HG02623 (cell line): ENCODE data around the gene CD274.
"Not testable (repeated sequence)": the region's sequence is repeated elsewhere in the genome, so short reads cannot be mapped to it uniquely, and the experiment has no call there.

Source experiments
- ATAC-seq: cut with Tn5 transposase; IDR thresholded peaks from one replicate; pipeline ENCODE4 v1.9.1; 2021; ENCODE audit warnings: moderate library complexity; ENCODE audit not compliant: unreplicated experiment

Gene CD274

GRCh38 chr9:5460157-5460556 is 9.8 kb downstream of the CD274 start:
- ATAC-seq: no peak

GRCh38 chr9:5464831-5465330 is 14.5 kb downstream of the CD274 start:
- not testable (repeated sequence) for ATAC-seq

- no peak for ATAC-seq
Observed at GRCh38 chr9:5466005-5466404, 15.7 kb downstream of the CD274 start.

GRCh38 chr9:5466766-5467165 is 16.4 kb downstream of the CD274 start:
- ATAC-seq: no peak

DNA sequence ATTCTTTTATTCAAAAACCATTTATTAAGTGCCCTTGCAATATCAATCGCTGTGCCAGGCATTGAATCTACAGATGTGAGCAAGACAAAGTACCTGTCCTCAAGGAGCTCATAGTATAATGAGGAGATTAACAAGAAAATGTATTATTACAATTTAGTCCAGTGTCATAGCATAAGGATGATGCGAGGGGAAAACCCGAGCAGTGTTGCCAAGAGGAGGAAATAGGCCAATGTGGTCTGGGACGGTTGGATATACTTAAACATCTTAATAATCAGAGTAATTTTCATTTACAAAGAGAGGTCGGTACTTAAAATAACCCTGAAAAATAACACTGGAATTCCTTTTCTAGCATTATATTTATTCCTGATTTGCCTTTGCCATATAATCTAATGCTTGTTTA is 18.5 kb downstream of the CD274 start:
- no peak for ATAC-seq

DNA sequence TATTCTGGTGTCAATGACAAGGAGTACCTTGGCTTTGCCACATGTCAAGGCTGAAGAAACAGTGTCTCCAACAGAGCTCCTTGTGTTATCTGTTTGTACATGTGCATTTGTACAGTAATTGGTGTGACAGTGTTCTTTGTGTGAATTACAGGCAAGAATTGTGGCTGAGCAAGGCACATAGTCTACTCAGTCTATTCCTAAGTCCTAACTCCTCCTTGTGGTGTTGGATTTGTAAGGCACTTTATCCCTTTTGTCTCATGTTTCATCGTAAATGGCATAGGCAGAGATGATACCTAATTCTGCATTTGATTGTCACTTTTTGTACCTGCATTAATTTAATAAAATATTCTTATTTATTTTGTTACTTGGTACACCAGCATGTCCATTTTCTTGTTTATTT is 19.8 kb downstream of the CD274 start:
- ATAC-seq: no peak

DNA sequence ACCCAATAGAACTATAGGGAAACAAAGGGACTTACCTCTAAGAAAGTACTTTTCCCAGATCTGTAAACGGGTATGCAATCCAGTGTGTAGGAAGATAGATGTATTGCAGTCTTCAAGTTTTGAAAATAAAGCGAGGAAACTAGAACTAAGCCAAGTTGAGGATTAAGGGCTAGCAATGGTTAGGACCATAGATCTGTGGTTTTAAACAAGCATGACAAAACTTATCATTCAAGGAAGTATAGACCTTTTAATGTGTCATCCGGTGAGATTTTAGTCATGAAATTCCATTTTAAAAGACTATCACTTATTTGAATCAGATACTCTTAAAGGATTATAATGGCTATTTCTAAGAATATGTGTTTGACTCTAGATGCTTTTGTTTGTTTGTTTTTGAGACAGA is 20.5 kb downstream of the CD274 start:
- no peak for ATAC-seq

- not testable (repeated sequence) for ATAC-seq
Observed at GRCh38 chr9:5475611-5476010, 25.3 kb downstream of the CD274 start.

GRCh38 chr9:5478206-5478605 is 27.9 kb downstream of the CD274 start:
- no peak for ATAC-seq

- no peak for ATAC-seq
Observed at GRCh38 chr9:5479994-5480694, 29.8 kb downstream of the CD274 start.

GRCh38 chr9:5480919-5481318 is 30.6 kb downstream of the CD274 start:
- ATAC-seq: no peak

DNA sequence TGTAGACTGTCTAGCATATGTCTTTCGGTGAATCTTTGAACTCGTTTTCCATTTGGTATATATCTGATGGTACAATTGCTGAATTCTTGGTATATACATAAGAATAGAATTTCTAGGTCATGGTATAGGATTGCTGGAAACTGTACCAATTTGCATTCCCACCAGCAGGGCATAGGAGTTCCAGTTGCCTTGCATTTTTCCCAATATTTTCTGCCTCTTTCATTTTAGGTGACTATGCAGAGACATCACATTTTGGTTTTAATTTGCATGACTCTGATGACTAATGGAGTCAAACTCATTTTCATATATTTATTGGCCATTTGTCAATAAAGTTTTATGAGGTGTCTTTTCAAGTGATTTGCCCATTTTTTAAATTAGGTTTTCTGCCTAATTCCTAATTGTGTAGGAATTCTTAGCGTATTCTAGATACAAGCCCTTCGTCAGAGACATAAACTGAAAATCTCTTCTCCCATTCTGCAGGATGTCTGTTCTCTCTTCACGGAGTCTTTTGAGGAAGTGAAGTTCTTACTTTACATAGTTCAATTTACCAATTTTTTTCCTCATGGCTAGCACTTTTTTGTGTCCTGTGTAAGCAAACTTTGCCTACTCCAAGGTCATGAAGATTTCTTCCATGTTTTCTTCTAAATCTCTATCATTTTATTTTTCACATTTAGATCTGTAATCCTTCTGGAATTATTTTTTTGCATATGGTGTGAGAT is 31.1 kb downstream of the CD274 start:
- ATAC-seq: no peak

DNA sequence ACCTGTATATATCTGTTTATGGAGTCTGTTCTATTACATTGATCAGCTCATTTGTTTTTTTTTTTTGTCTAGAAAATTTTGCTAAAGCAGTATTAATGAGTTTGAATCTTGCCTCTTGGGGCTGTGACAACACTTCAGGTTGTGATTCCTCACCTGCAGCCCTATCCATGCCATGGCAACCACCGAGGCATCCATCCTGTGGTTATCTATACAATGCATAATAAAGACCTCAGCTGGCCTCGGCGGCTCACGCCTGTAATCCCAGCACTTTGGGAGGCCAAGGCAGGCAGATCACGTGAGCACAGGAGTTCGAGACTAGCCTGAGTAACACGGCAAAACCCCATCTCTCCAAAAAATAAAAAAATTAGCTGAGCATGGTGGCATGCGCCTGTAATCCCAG is 31.9 kb downstream of the CD274 start:
- no peak for ATAC-seq

DNA sequence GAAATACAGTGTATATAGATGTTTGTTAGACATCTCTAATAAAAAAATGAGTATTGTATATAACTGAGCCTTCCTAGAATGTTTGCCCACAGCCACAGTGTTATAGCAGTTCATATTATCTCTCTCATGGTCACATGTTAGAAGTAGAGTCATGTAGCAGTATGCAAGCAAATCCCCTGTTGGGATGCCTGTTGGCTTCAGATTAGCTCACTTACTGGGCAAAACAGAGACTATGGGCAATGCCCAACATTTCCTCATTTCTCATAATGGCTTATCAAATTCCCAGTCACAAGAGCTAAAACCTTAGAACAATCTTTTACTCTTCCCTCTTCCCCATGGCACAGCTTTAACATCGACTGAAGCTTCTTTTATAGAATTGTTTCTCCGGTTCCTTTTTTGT is 33.0 kb downstream of the CD274 start:
- ATAC-seq: no peak

- no peak for ATAC-seq
Observed at GRCh38 chr9:5485378-5486085, 35.2 kb downstream of the CD274 start.

DNA sequence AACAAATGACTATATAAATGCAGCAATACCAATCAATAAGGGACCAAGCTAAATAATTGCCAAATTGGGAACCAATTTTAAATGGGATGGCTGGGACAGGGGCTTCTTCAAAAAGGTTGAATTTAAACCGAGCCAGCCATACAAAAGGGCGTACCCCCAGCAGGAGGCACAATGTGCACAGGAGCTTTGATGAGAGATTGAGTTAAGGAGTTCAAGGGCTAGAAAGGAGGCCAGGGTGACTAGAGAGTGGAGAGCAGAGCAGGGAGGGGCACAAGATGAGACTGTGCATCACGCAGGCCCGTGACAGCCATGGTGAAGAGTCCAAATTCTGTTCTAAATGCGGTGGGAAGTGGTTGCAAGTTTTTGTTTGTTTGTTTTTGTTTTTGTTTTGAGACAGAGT is 36.6 kb downstream of the CD274 start:
- no peak for ATAC-seq

DNA sequence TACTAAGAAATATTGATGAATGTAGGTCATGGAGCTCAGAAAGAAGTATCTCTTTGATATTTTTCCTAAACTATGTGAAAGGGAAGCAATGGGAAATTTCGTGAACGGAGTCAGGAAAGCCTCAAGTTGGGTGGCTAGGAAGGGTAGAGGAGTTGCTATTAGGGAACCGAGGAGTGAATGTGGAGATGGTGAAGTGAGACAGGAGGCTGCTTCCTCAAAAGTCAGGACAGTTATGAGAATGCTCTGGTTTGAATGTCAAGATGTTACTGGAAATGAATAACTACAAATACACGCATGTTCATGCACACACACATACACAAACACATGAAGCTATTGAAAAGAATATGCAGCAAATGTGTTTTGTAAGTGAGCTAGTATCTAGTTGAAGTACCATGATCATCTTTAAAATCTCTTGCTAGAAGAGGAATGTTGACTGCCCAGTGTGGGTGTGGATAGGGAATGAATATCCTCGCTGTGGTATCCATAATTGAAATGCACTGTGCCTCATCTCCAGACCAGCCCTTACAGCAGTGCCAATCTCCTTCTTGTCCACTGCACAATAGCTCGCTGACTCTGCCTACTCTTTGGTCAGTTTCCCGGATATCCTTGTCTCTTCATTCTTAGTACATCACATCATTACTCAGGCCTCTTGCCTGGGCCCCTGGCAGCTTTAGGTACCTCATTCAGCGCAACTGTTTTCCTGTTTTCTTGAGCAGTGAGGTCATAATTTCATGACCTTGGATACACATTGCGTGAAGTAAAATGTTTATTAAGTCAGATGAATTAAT is 38.1 kb downstream of the CD274 start:
- no peak for ATAC-seq

DNA sequence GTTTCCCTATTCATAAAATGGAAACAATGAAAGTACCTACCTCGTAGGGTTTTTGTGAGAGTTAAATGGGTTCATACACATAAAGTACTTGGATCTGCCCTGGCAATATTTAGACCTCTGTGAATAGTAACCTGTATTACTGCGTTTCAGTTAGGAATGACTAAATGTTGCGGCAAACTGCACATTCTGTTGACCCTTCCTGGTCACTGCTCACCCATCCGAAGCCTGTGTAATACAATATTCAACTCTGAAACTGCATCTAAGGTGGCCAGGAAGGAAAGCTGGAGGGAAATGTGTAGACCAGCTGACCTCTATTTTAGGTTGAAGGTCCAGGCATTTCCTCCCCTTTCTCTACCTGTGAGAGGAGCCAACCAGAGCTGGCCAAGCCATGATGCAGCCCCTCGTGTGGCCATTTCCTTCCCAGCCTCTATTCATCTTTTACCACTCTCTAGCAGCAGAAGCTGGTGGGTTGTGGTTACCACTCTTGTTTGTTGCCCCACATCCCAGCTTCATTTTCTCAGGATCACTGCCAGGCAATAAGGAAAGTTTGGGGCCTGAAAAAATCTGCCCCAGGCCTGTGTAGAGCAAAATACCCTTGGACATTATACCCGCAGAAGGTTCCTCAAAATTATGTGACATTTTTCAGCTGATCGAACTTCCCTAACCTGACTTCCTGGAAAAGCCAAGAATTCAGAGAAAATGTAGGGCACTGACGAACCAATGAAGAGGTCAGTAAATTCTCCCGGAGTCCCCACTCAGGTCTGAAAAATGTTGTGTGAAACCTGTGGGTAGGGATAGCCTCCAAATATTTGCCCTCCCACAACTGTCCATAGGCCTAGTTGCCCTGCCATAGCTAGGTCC is 39.5 kb downstream of the CD274 start:
- ATAC-seq: no peak

DNA sequence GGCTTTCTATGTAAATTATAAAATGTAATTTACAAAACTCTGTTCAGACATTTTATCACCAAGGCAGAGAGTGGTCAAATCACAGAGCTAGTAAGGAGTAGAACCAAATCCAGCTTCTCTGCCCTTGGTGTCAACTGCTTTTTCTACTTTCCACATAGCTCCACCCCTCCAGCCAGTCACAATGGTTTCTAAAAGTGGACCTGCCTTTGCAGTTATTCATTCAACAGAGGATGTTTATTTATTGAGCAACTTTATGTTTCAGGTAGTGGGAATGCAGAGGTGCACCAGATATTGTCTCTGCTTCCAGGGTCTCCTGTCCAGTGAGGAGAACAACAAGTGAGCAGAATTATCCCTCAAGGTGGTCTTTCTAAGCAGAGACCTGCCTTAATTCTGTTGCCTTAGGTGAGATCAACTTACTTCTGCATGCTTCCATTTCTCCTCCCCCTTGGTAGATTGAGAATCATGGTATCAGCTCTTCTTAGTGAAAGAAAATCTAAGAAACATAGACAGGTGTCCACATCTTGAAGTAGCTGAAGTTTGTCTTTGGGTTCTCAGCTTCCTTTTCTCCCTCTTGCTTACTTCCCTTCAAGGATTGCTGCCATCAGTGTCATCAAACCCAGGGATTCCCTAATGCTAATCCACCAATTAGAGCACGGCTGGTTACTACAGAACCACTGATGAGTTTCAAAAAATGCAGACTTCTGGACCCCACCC is 42.8 kb downstream of the CD274 start:
- no peak for ATAC-seq
